Transverse colon (tissue), 4 donors: Measurements from ENCODE around the gene SPARC.

ENCODE experiments used
- EP300 ChIP-seq: sonication (generic); formaldehyde crosslinking; IDR thresholded peaks from one replicate; pipeline ENCODE4 v1.6.1; 2017; ENCODE audit warnings: antibody characterized with exemption, low read depth
- POLR2A ChIP-seq: fragments of 450-650 bp; IDR thresholded peaks from one replicate; pipeline ENCODE4 v1.6.1; 2016; ENCODE audit warnings: antibody characterized with exemption, mild to moderate bottlenecking, moderate library complexity
- POLR2AphosphoS5 ChIP-seq, 3 donors: sonication (generic); formaldehyde crosslinking; IDR thresholded peaks; one replicate each; pipeline ENCODE4 v1.6.1; 2016; ENCODE audit warnings: antibody characterized with exemption in 3 of 3
- TF ChIP-seq, protein P1 (sequence below), 5 experiments: fragments of 200-600 bp in 3 of 5; fragments of 450-650 bp in 2 of 5; sonication (generic) in 3 of 5; IDR thresholded peaks; 1 replicate in 2 of 5; 2 replicates in 3 of 5; pipeline ENCODE4 v1.5.1; 2016 to 2017; ENCODE audit warnings: antibody characterized with exemption in 5 of 5, inconsistent platforms in 3 of 5, mild to moderate bottlenecking in 2 of 5, moderate library complexity in 1 of 5

DNA sequence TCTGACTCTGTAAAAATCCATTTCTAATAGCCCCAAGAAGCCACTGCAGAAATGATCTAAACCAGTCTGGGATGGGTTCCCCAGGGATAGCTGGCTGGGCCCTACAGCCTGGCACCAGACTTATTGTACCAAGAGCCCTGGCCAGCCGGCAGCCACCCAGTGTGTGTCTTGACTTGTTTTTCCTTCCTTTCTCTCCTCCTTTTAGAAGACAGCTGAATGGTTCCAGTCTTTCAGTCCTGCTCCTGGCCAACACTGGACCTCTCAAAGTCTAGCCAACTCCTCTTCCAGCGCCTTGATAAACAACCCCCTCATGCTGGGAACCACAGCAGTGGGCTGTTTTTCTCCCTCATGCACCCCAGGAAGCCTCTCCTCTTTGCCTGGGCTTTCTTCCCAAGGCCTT, 37.6 kb upstream of the SPARC start:
- TF ChIP-seq POLR2A (no peak), POLR2AphosphoS5 (IDR thresholded peaks at IDR 0.05) (no peak), EP300 (no peak)
- TF ChIP-seq, protein P1, sequence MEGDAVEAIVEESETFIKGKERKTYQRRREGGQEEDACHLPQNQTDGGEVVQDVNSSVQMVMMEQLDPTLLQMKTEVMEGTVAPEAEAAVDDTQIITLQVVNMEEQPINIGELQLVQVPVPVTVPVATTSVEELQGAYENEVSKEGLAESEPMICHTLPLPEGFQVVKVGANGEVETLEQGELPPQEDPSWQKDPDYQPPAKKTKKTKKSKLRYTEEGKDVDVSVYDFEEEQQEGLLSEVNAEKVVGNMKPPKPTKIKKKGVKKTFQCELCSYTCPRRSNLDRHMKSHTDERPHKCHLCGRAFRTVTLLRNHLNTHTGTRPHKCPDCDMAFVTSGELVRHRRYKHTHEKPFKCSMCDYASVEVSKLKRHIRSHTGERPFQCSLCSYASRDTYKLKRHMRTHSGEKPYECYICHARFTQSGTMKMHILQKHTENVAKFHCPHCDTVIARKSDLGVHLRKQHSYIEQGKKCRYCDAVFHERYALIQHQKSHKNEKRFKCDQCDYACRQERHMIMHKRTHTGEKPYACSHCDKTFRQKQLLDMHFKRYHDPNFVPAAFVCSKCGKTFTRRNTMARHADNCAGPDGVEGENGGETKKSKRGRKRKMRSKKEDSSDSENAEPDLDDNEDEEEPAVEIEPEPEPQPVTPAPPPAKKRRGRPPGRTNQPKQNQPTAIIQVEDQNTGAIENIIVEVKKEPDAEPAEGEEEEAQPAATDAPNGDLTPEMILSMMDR (IDR thresholded peaks at IDR 0.05) = no peak
